Activated CD4-positive, CD25-positive, alpha-beta regulatory T cell treated with anti-CD3 and anti-CD28 coated beads, Interleukin-2, amount 50 U/mL, for 16 hours (primary cell): Measurements from ENCODE around the gene ZNF2.

ENCODE experiments used
- DNase-seq: peaks from one replicate; pipeline ENCODE4 v3.0.0-alpha.2; 2020; ENCODE audit warnings: low read depth, low spot score

ZNF2 gene

DNA sequence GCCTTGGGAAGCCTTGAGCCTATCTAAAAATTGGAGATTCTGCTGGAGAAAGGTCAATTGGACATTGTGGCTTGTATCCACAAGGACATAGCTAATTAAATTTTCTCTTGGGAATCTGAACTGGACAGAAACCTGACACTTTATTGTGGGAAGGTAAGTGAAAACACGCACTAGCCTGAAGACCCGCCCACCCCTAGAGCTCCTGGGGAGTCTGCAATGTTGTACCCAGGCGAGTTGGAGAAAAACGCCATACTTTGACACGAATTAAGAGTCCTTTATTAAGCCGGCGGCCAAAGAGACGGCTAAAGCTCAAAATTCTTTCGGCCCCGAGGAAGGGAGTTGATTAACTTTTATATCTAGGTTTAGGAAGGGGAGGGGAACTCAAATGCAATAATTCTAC is 40.5 kb downstream of the ZNF2 start:
- DNase-seq: no peak

DNA sequence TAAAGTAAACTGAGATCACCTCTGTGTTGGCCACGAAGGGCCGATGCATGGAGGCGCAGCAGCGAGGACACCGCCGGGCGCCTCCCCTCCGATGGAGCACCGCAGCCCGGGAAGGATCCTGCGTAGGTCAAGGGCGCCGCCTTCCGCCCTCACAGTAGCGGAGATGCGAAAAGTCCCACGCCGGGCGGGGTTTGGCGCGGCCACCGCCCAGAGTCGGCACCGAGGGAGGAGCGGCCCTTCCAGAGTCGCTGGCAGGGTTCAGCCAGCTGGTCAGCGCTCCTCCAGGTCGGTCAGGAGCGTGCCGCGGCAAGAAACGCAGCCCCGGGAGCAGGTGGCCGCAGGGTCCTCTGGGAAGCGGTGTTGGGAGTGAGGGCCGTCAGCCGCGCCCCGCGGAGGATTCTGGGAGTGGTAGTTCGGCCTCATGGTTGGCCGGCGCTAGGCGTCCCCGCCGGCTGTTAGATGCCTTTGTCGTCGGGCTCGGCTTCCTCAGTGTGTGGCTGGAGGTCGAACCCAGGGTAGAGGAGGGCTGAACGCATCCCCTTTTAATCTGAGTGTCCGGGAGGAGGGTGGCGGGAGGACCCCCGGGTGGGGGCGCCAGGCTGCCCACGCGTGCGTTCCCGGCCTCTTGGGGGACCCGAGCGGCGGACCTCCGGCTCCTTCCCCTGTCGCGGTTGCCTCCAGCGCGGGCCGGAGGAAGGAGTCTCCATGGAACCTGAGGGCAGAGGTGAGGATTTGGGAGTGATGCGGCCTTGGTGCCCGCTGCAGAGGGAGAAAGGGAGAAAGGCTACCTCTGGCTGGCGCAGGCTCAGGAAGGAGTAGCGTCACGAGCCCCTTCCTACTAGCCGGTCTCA is 41.7 kb downstream of the ZNF2 start, which contains the start of gene ZNF892:
Gene ZNF892, plus strand, starts transcription at position 411 of the 851 bp plus-strand sequence. Its CDS starts 295 bp downstream, at position 706.
- DNase-seq: peak; percentile 58

- DNase-seq: no peak
Observed at GRCh38 chr2:95208106-95208505, 42.5 kb downstream of the ZNF2 start.

GRCh38 chr2:95215018-95215612 is 49.5 kb downstream of the ZNF2 start:
- DNase-seq: no peak

DNA sequence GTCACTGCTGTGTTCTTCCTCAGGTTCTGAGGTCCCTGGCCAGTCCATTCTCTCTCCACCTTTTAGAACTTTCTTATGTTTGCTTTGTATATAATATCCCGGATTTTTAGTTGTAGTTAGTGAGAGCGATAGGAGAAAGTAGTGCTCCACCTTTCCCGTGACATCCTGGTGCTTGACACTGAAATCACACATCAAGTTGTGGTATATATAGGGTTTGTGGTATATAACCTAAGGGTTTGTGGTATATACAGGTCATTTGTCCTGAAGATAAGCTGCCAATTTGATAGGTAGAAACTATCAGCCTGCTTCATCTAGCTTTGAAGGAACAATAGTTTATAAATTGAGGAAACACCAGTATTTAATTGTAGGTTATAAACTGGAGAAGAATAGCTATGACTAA is 54.8 kb downstream of the ZNF2 start:
- DNase-seq: no peak

DNA sequence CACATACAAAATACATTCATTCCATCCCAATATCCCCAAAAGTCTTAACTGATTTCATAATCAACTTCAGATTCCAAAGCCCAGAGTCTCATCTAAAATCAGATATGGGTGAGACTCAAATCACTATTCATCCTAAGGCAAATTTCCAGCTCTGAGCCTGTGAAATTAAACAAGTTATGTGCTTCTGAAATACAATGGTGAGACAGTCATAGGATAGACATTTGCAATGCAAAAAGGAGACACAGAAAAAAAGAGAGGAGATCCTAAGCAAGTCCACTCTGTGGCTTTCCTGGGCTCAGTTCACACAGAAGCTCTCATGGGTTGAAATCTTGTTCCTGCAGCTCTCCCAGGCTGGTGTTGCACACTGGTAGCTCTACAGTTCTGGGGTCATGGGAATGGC is 60.0 kb downstream of the ZNF2 start:
- DNase-seq: no peak

- DNase-seq: no peak
Observed at GRCh38 chr2:95231723-95232122, 66.1 kb downstream of the ZNF2 start.

- no peak for DNase-seq
Observed at GRCh38 chr2:95232232-95232631, 66.6 kb downstream of the ZNF2 start.
